ENCODE results near the gene NUP210.

NUP210 gene

GRCh38 chr3:13372656-13373055, 47.5 kb downstream of the NUP210 start:
- no peak for DNase-seq

DNA sequence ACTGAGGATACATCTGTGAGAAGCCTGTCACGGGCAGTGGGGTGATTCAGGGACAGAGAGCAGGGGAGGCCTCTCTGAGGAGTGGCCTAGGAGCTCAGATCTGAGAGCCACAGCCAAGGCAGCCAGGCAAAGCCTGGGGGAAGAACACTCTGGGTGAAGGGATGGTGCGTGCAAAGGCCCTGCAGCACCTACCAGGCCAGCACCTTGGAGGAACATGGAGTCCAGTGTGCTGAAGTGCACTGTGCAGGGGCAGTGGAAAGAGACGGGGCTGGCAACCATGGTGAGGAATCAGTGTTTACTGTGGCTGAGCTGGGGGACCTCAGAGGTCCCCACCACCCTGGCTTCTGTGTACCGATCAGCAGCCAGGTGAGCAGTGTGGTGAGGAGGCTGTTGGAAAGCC, 48.0 kb downstream of the NUP210 start:
- no peak for DNase-seq

GRCh38 chr3:13371100-13372075, 48.7 kb downstream of the NUP210 start:
- no peak for DNase-seq

DNA sequence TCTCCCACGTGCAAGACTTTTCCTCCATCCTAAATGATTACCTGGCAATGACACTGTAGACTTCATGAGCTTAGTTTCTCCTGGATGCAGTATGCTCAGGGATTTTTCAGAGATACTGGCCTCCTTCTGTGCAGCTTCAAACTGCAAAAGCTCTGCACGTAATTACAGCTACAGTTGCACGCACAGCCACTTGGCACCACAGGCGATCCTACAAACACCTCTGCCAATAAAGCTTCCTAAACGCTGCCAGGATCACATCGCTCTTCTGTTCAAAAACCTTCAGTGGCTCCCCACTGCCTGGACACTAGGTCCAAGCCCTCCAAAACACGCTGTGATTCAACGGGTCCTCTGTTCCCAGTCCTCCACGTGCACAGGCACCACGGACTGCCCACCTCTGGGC, 49.5 kb downstream of the NUP210 start:
- no peak for DNase-seq

GRCh38 chr3:13370055-13370454, 50.1 kb downstream of the NUP210 start:
- no peak for DNase-seq

DNA sequence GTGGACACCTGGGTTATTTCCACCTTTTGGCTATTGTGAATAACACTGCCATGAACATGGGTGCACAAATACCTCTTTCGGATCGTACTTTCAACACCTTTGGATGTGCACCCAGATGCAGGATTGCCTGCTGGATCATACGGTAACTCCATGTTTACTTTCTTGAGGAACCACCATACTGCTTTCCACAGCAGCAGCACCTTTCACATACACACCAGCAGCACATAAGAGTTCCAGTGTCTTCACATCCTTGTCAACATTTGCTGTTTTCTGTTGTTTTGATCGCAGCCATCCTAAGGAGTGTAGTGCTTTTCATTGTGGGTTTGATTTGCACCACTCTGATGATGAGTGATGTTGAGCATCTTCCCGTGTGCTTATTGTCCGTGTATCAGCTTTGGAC, 51.3 kb downstream of the NUP210 start:
- DNase-seq = no peak

GRCh38 chr3:13367728-13368127, 52.4 kb downstream of the NUP210 start:
- DNase-seq = no peak

- DNase-seq = no peak
Observed at GRCh38 chr3:13365390-13366379, 54.4 kb downstream of the NUP210 start.

GRCh38 chr3:13364602-13365271, 55.4 kb downstream of the NUP210 start:
- DNase-seq = no peak

GRCh38 chr3:13362551-13362950, 57.6 kb downstream of the NUP210 start:
- DNase-seq = no peak

- no peak for DNase-seq
Observed at GRCh38 chr3:13359916-13360315, 60.2 kb downstream of the NUP210 start.

GRCh38 chr3:13358643-13359042, 61.5 kb downstream of the NUP210 start:
- DNase-seq = no peak

DNA sequence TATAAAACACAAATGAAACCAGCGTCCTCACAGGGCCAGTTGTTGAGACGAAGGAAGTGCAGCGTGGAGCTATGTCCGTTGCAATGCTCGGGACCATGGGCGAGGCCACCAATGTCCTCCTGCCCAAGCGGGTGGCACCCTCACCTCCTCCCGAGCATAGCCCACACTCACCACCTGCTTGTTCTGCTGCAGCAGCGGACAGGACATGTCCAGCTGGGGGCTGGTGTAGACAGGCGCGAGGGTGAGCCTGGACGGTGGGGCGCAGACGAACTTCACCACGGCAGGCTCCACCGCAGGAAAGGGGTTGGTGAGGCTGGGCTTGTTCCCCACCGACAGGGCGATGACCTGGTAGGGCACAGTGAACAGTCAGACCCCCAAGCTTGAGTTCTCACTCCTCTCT, 62.1 kb downstream of the NUP210 start:
- no peak for DNase-seq

DNA sequence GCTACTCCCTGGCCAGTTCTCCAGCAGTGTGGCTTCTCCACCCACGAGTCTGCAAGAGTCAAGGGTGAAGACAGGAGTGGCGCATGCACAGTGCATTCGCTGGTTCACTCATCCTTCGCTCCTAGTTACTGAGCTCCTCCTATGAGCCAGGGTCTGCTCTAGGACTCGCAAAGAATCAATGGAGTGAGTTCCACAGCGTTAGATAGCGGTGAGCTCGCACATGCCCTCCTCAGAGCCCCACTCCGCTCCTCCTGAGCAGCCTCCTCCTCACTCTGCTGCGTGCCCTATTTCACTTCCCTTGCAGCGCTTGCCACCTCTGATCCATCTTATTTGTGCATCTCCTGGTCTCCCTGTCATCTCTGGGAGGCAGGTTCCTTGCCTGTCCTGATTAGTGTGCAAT, 63.0 kb downstream of the NUP210 start:
- DNase-seq = no peak

DNA sequence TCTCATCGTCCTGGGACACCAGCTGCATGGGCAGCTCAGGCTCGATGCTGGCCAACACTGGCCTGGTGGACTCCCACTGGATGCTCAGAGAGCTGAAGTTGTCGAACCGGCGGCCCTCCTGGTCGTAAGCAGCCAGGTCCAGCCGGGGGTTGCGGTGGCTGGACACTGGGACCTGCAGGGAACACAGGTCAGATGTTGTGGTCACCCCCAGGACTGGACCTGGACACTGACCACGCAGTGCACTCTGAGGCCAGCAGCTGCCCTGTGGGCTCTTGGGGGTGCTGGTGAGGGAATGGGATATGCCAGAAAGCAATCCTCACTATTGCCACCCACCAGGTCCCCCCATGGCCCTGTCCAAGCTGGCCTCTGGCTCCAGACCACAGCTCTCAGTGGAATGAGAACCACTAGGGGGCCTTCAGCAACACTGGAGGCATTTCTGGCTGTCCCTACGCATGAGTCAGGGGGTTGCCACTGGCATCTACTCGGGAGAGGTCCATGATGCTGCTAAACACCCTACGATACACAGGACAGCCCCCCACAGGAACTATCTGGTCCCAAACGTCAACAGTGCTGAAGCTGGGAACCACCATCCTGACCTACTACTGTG, 66.1 kb downstream of the NUP210 start:
- DNase-seq = no peak

DNA sequence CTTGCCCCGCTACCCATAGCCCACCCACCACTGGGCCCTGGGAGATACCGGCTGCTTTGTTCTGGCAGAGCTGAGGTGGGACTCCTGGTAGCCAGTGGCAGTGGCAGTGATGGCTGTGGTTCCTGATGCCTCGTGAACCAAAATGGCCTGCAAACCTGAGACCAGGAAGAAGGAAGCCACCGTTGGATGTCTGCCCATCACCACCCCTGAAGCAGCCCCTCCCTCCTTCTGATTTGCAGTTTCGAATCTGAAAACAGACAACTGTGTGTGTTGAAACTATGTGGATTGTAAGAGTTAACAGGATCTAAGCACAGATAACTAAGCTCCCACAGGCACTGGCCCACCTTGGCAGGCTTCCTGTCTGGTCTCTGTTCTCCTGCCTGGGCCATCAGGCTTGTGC, 66.6 kb downstream of the NUP210 start:
- no peak for DNase-seq

DNA sequence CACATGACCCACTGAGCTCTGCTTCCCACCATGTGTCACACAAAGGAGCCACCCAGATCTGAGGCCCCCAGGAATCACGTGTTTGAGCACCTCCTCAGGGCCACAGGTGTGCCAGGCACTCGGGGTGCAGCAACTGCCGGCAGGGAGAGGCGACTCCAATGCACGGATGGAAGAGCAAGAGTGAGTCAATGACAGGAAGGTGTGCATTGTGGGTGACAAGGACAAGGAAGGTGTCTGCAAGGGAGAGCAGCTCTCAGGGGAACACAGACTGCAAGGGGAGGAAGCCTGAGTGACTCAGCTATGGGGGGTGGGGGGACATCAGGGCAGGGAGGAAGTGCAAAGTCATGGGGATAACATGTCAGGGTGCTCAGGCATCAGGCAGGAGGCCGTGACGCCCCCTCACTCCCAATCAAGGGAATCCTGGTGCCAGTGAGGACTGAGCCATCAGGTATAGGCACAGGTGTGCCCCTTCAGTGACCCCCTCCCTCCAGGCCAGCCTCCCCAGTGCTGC, 67.4 kb downstream of the NUP210 start:
- DNase-seq = no peak

DNA sequence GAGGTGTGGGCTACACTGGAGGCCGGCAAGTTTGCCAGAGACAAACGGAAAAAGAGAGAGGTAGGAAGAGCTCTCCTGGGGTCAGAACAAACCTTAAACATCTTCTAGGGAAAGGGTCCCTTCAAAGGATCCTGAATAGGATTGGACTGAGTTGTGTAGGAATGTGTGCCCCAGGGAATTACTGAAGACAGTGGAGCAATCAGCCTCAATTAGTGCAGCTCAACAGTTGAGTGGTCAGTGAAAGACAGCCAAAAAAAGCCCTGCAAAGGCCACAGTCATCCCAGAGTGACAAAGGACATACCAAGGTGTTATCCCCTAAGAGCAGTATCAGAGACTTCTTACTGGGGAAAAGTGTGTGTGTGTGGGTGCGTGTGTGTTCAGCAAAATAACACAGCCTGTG, 70.3 kb downstream of the NUP210 start:
- no peak for DNase-seq

GRCh38 chr3:13348661-13349396, 71.3 kb downstream of the NUP210 start:
- no peak for DNase-seq

DNA sequence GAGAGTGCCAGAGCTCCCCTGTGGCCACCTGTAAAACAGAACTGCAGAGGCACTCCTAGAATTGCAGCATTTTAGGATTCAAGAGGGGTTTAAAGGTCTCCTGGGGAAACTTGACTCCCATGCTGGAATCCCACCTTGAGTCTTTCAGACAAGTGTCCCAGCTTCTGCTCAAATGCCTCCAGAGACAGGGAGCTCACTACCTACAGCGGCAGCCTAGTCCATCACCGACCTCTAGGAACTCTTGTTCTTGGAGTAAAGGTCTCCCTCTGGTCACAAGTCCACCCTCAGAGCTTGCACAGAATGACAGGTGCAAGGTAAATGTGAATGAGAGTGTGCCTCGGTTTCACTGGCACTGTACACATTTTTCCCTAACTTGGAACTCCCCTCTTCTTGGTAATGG, 72.0 kb downstream of the NUP210 start:
- DNase-seq = no peak

GRCh38 chr3:13347390-13347950, 72.7 kb downstream of the NUP210 start:
- no peak for DNase-seq

Measured in COR-L47 (cell line).